ENCODE measurements around the gene ATP5ME.

DNA sequence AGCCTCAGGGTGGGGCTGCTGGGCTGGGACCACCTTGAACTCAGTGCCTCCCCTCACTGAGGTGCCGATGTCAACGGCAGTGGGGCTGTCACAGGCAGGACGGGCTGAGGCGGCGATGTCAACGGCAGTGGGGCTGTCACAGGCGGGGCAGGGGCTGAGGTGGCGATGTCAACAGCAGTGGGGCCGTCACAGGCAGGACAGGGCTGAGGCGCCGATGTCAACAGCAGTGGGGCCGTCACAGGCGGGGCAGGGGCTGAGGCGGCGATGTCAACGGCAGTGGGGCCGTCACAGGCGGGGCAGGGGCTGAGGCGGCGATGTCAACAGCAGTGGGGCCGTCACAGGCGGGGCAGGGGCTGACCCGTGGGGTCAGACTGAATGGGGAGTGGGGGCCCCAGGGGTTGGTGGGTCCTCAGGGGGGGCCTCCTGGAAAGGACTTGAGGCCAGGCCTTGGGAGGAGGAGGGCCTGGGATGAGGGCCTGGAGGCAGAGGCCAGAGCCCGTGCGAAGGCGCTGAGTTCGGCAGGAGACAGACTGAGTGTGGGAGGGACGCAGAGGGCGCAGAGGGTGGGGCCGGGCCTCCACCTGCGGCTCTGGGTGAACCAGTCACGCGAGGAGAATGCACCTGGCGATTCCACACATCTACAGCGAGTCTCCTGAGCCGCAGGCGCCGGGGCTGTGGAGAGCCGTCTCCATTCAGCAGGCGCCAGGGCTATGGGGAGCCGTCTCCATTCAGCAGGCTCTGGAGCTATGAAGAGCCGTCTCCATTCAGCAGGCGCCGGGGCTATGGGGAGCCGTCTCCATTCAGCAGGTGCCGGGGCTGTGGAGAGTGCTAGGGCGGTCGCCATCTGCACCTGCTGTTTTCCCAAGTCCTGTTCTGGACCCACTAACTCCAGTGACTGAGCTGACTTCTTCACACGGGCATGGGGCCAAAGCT lies 22.9 kb downstream of the ATP5ME start:
- no peak for TF ChIP-seq ZNF274 (IDR thresholded peaks at IDR 0.05; ENCODE audit: low read depth, low read length)
- no peak for TF ChIP-seq SUZ12 (IDR thresholded peaks at IDR 0.05; ENCODE audit: extremely low read depth, insufficient read depth, insufficient read length)
